ENCODE measurements around the gene OCIAD2.

The OCIAD2 gene

GRCh38 chr4:48908687-48909086 is 2.1 kb upstream of the OCIAD2 start:
- DNase-seq (ENCODE audit: low read depth), result no peak
- H3K4me3 ChIP-seq (ENCODE audit: low read length), result no peak overlapping the region
- TF ChIP-seq CTCF (conservative IDR thresholded peaks at IDR 0.05; ENCODE audit: low read depth, low read length), result no peak

GRCh38 chr4:48907706-48908477 is 1.3 kb upstream of the OCIAD2 start:
- DNase-seq (ENCODE audit: low read depth), result no peak
- TF ChIP-seq CTCF (conservative IDR thresholded peaks at IDR 0.05; ENCODE audit: low read depth, low read length), result no peak
- no peak overlapping the region for H3K4me3 ChIP-seq (ENCODE audit: low read length)

GRCh38 chr4:48905363-48906015 is 1.1 kb downstream of the OCIAD2 start:
- peak; percentile 44 for TF ChIP-seq CTCF (conservative IDR thresholded peaks at IDR 0.05; ENCODE audit: low read depth, low read length)
- peak; percentile 54 for DNase-seq (ENCODE audit: low read depth)
- peak overlapping the region; percentile 83 for H3K4me3 ChIP-seq (ENCODE audit: low read length)

- no peak for TF ChIP-seq CTCF (conservative IDR thresholded peaks at IDR 0.05; ENCODE audit: low read depth, low read length)
- DNase-seq (ENCODE audit: low read depth), result no peak
- H3K4me3 ChIP-seq (ENCODE audit: low read length), result peak overlapping the region; percentile 83
Measured at GRCh38 chr4:48904541-48905142, 1.9 kb downstream of the OCIAD2 start.

- DNase-seq (ENCODE audit: low read depth), result no peak
- H3K4me3 ChIP-seq (ENCODE audit: low read length), result no peak overlapping the region
- TF ChIP-seq CTCF (conservative IDR thresholded peaks at IDR 0.05; ENCODE audit: low read depth, low read length), result no peak
Measured at GRCh38 chr4:48904101-48904500, 2.5 kb downstream of the OCIAD2 start.

- H3K4me3 ChIP-seq (ENCODE audit: low read length), result no peak overlapping the region
- TF ChIP-seq CTCF (conservative IDR thresholded peaks at IDR 0.05; ENCODE audit: low read depth, low read length), result no peak
- no peak for DNase-seq (ENCODE audit: low read depth)
Measured at GRCh38 chr4:48902266-48902665, 4.3 kb downstream of the OCIAD2 start.
